SH-SY5Y (cell line): ENCODE measurements around the gene ACAT2.

Experiments used
- GATA2 ChIP-seq: IDR thresholded peaks from 2 replicates; pipeline ENCODE4 v1.6.1; 2011; ENCODE audit warnings: mild to moderate bottlenecking, low read depth, low read length
- GATA3 ChIP-seq: IDR thresholded peaks from 2 replicates; pipeline ENCODE4 v1.6.1; 2011; ENCODE audit warnings: low read depth, mild to moderate bottlenecking, low read length, moderate library complexity

- TF ChIP-seq GATA2 (no peak), GATA3 (no peak)
These were observed 15.1 kb upstream of the ACAT2 start for GRCh38 chr6:159746759-159747158.
